IMR-90 (cell line): ENCODE data around the gene CTAGE9. TPM values are rescaled to one million over a fixed set of nuclear protein-coding genes. Genes with fewer than 3 reads are reported as not detected.

Experiments used
- ATAC-seq: fragments of 200-7000 bp; cut with Tn5 transposase; 2 replicates; pipeline ENCODE4 v1.9.1; 2020; ENCODE audit warnings: low read depth, mild to moderate bottlenecking, moderate library complexity
- BruUV-seq: library from RNA; stranded (reverse); fragments of 400-500 nt; replicated peaks from 2 replicates; lab custom pipeline; 2021; lab: Mats Ljungman, UMichigan
- CTCF ChIA-PET: fragments of 300-600 bp; formaldehyde crosslinking; extraction: SDS; loops from one replicate; lab custom pipeline; 2021; ENCODE audit warnings: antibody characterized with exemption; lab: Yijun Ruan, JAX
- POLR2A ChIA-PET: fragments of 300-600 bp; sonication (Branson Sonifier 250); formaldehyde crosslinking; loops from one replicate; lab custom pipeline; 2022; ENCODE audit warnings: antibody characterized with exemption; ENCODE audit not compliant: unreplicated experiment; lab: Charles Lee
- DNase-seq: peaks from one replicate; pipeline ENCODE4 v3.0.0; 2013
- H2AFZ ChIP-seq: replicated peaks from 2 replicates; pipeline ENCODE3; 2013; ENCODE audit warnings: low read length, mild to moderate bottlenecking; ENCODE audit not compliant: poor library complexity
- H2AK5ac ChIP-seq: 2 replicates; pipeline ENCODE4 v1.6.1; 2013; ENCODE audit warnings: low read depth, low read length, inconsistent platforms
- H2AK9ac ChIP-seq: replicated peaks from 2 replicates; pipeline ENCODE3; 2013; ENCODE audit warnings: mild to moderate bottlenecking, low read depth, low read length, moderate library complexity; ENCODE audit not compliant: poor library complexity
- H2BK120ac ChIP-seq: 2 replicates; pipeline ENCODE4 v1.6.1; 2013; ENCODE audit warnings: low read depth, low read length, inconsistent platforms
- H2BK15ac ChIP-seq: 3 replicates; pipeline ENCODE4 v1.6.1; 2013; ENCODE audit warnings: low read depth, low read length, inconsistent platforms
- H2BK20ac ChIP-seq: 2 replicates; pipeline ENCODE4 v1.6.1; 2013; ENCODE audit warnings: low read depth, mild to moderate bottlenecking, inconsistent platforms, low read length, moderate library complexity
- H2BK5ac ChIP-seq: 2 replicates; pipeline ENCODE4 v1.6.1; 2013; ENCODE audit warnings: mild to moderate bottlenecking, low read depth, low read length, inconsistent platforms; ENCODE audit not compliant: poor library complexity, severe bottlenecking
- H3K14ac ChIP-seq: replicated peaks from 2 replicates; pipeline ENCODE4 v1.6.1; 2013; ENCODE audit warnings: low read depth, low read length, inconsistent platforms
- H3K18ac ChIP-seq: 2 replicates; pipeline ENCODE4 v1.6.1; 2013; ENCODE audit warnings: low read depth, low read length, control low read depth
- H3K23ac ChIP-seq: 2 replicates; pipeline ENCODE4 v1.6.1; 2013; ENCODE audit warnings: low read depth, low read length, inconsistent platforms
- H3K27ac ChIP-seq: 2 replicates; pipeline ENCODE4 v1.5.1; 2013; ENCODE audit warnings: mild to moderate bottlenecking, control low read depth, low read length; ENCODE audit not compliant: insufficient read depth
- H3K27me3 ChIP-seq: 2 replicates; pipeline ENCODE4 v1.6.1; 2013; ENCODE audit warnings: low read length; ENCODE audit not compliant: control insufficient read depth, insufficient read depth
- H3K36me3 ChIP-seq: 2 replicates; pipeline ENCODE4 v1.6.1; 2013; ENCODE audit warnings: low read length, mixed read lengths; ENCODE audit not compliant: control insufficient read depth, insufficient read depth
- H3K4ac ChIP-seq: 2 replicates; pipeline ENCODE4 v1.6.1; 2013; ENCODE audit warnings: low read depth, low read length, inconsistent platforms
- H3K4me1 ChIP-seq: 2 replicates; pipeline ENCODE4 v1.6.1; 2013; ENCODE audit warnings: low read length, mixed read lengths; ENCODE audit not compliant: control insufficient read depth, insufficient read depth
- H3K4me2 ChIP-seq: 2 replicates; pipeline ENCODE4 v1.6.1; 2013; ENCODE audit warnings: low read depth, mild to moderate bottlenecking, control low read depth, low read length, moderate library complexity
- H3K4me3 ChIP-seq: 2 replicates; pipeline ENCODE4 v1.5.1; 2013; ENCODE audit warnings: low read depth, mild to moderate bottlenecking, control low read depth, low read length, moderate library complexity; ENCODE audit not compliant: insufficient read depth
- H3K56ac ChIP-seq: 2 replicates; pipeline ENCODE4 v1.6.1; 2013; ENCODE audit warnings: low read length, inconsistent platforms; ENCODE audit not compliant: insufficient read depth; ENCODE audit errors: extremely low read depth
- H3K79me1 ChIP-seq, 2 experiments: 2 replicates each; pipeline ENCODE4 v1.6.1; 2013; ENCODE audit warnings: low read length in 2 of 2, inconsistent platforms in 1 of 2, low read depth in 1 of 2
- H3K9ac ChIP-seq: 2 replicates; pipeline ENCODE4 v1.6.1; 2013; ENCODE audit warnings: low read depth, low read length, control low read depth
- H3K9me1 ChIP-seq: 2 replicates; pipeline ENCODE4 v1.6.1; 2013; ENCODE audit warnings: low read length, inconsistent platforms; ENCODE audit not compliant: insufficient read depth
- H3K9me3 ChIP-seq: 2 replicates; pipeline ENCODE4 v1.6.1; 2013; ENCODE audit warnings: low read length; ENCODE audit not compliant: control insufficient read depth, insufficient read depth
- H4K20me1 ChIP-seq: 2 replicates; pipeline ENCODE4 v1.6.1; 2013; ENCODE audit warnings: low read length, inconsistent platforms; ENCODE audit not compliant: insufficient read depth
- H4K5ac ChIP-seq: 2 replicates; pipeline ENCODE4 v1.6.1; 2013; ENCODE audit warnings: mild to moderate bottlenecking, low read depth, low read length, control low read depth
- H4K8ac ChIP-seq, 2 experiments: 2 replicates each; pipeline ENCODE4 v1.6.1; 2013; ENCODE audit warnings: low read depth in 2 of 2, low read length in 2 of 2, control low read depth in 1 of 2, inconsistent platforms in 1 of 2
- H4K91ac ChIP-seq: 2 replicates; pipeline ENCODE4 v1.6.1; 2013; ENCODE audit warnings: low read depth, low read length, inconsistent platforms; ENCODE audit not compliant: insufficient read depth
- CHD1 ChIP-seq: IDR thresholded peaks from 2 replicates; pipeline ENCODE4 v1.6.1; 2012; ENCODE audit warnings: low read depth, low read length, improper control_type of control experiment
- MAFK ChIP-seq: IDR thresholded peaks from 2 replicates; pipeline ENCODE4 v1.6.1; 2012; ENCODE audit warnings: low read depth, low read length, improper control_type of control experiment
- WGBS, 2 experiments: methylation state at CpG; one replicate each; pipeline versions ENCODE4 v1.1.5 to v1.1.7; 2013; ENCODE audit warnings: missing lambda C conversion rate in 2 of 2; ENCODE audit not compliant: insufficient read length in 1 of 2; ENCODE audit errors: extremely low coverage in 2 of 2; 5-methylcytosine and 5-hydroxymethylcytosine counted together
- dilution Hi-C: fragments of 300-500 bp; cut with HindIII; formaldehyde crosslinking; loops from one replicate; pipeline ENCODE4 v1.14.3; 2018; ENCODE audit warnings: low sequenced_read_pairs; ENCODE audit not compliant: unreplicated experiment
- in situ Hi-C: fragments of 300-500 bp; cut with MboI; formaldehyde crosslinking; loops from 3 replicates; pipeline ENCODE4 v1.14.3; 2019; ENCODE audit warnings: low sequenced_read_pairs, inconsistent platforms, mixed read lengths
- intact Hi-C: fragments of 100-400 bp; cut with micrococcal nuclease; formaldehyde crosslinking; loops from 2 replicates; pipeline ENCODE4 v1.10.0; 2022
- polyA plus RNA-seq, 3 experiments: library from polyadenylated mRNA; depleted of rRNA; stranded (reverse); fragments of >200 nt; gene quantifications; 2 replicates each; pipeline ENCODE4 v1.2.3, GENCODE V29; 2012; ENCODE audit warnings: low replicate concordance in 1 of 3
- total RNA-seq: library from RNA; depleted of rRNA; stranded (reverse); fragments of >200 nt; gene quantifications from 2 replicates; pipeline ENCODE4 v1.2.3, GENCODE V29; 2012

CTAGE9 gene
- total and polyA plus RNA-seq, 2 of the 4 experiments (the other 2 are of a cell fraction), result not detected

- Histone ChIP-seq H2BK120ac (no peak overlapping the region), H2AFZ (no peak overlapping the region), H3K4ac (no peak overlapping the region), H3K56ac (no peak overlapping the region), H4K91ac (no peak overlapping the region), H3K14ac (no peak overlapping the region), H4K5ac (no peak overlapping the region), H2AK9ac (no peak overlapping the region), H2AK5ac (no peak overlapping the region), H3K9me1 (no peaks in the 10 kb centered on the region), H3K23ac (no peak overlapping the region), H3K79me1 (no peaks in the 10 kb centered on the region), H2BK5ac (no peak overlapping the region), H3K27ac (no peak overlapping the region), H3K18ac (no peak overlapping the region), H3K4me3 (no peak overlapping the region), H2BK15ac (no peak overlapping the region), H3K4me2 (no peak overlapping the region), H4K8ac (no peak overlapping the region), H4K20me1 (no peaks in the 10 kb centered on the region), H3K9ac (no peak overlapping the region), H3K36me3 (no peaks in the 10 kb centered on the region), H3K4me1 (no peaks in the 10 kb centered on the region), H3K9me3 (no peaks in the 10 kb centered on the region), H3K27me3 (no peaks in the 10 kb centered on the region; the same call in 1 of the 2 replicates), H2BK20ac (no peak overlapping the region)
- intact Hi-C loops, result loop anchor here (5.0 to 10.0 kb wide), 2 partner anchors 113 to 220 kb away; partner anchors contain the start of gene ENPP1
- BruUV-seq, result no TSS peak
- no CpG with 5 or more reads among the region's 1 CpG for WGBS, 2 experiments
- ChIA-PET POLR2A (no interaction called here), CTCF (no interaction called here)
- dilution Hi-C loops, result no loop called here
- DNase-seq, result no peak
- in situ Hi-C loops, result loop anchor here (5.0 to 25.0 kb wide), 3 partner anchors 220 to 795 kb away; no protein-coding TSS in a partner anchor
- no peak for ATAC-seq
- TF ChIP-seq MAFK (no peak), CHD1 (no peak)
Measured at GRCh38 chr6:131692031-131692430, 18.8 kb downstream of the CTAGE9 start.
